Hepatocyte (in vitro differentiated cells): ENCODE measurements around the gene FAM78A. TPM values are rescaled to one million over a fixed set of nuclear protein-coding genes. Genes with fewer than 3 reads are reported as not detected.

Source experiments
- DNase-seq: peaks from one replicate; pipeline ENCODE4 v3.0.0-alpha.2; 2016; ENCODE audit warnings: low spot score
- H2AFZ ChIP-seq: fragments of 200-600 bp; sonication (generic); 2 replicates; pipeline ENCODE4 v1.6.0; 2016; ENCODE audit warnings: antibody characterized with exemption, mild to moderate bottlenecking
- H3K27ac ChIP-seq: fragments of 200-600 bp; sonication (generic); 2 replicates; pipeline ENCODE4 v1.5.1; 2016; ENCODE audit warnings: mild to moderate bottlenecking
- H3K27me3 ChIP-seq: fragments of 200-600 bp; sonication (generic); 2 replicates; pipeline ENCODE4 v1.6.1; 2016
- H3K36me3 ChIP-seq: fragments of 200-600 bp; sonication (generic); replicated peaks from 2 replicates; pipeline ENCODE4 v1.5.1; 2016; ENCODE audit warnings: low read depth; ENCODE audit not compliant: insufficient read depth
- H3K4me1 ChIP-seq: fragments of 200-600 bp; sonication (generic); 2 replicates; pipeline ENCODE4 v1.5.1; 2016; ENCODE audit warnings: mild to moderate bottlenecking, moderate library complexity; ENCODE audit not compliant: insufficient read depth
- H3K4me2 ChIP-seq: fragments of 200-600 bp; sonication (generic); 2 replicates; pipeline ENCODE4 v1.6.0; 2016
- H3K4me3 ChIP-seq: fragments of 200-600 bp; sonication (generic); 2 replicates; pipeline ENCODE4 v1.5.1; 2016; ENCODE audit warnings: mild to moderate bottlenecking
- H3K79me2 ChIP-seq: fragments of 200-600 bp; sonication (generic); 2 replicates; pipeline ENCODE4 v1.6.0; 2017; ENCODE audit warnings: mild to moderate bottlenecking
- H3K9me2 ChIP-seq: fragments of 200-600 bp; sonication (generic); replicated peaks from 2 replicates; pipeline ENCODE4 v1.6.0; 2017; ENCODE audit warnings: mild to moderate bottlenecking; ENCODE audit not compliant: insufficient read depth
- H3K9me3 ChIP-seq: fragments of 200-600 bp; sonication (generic); 2 replicates; pipeline ENCODE4 v1.5.1; 2016; ENCODE audit warnings: low read depth, mild to moderate bottlenecking
- H4K20me1 ChIP-seq: fragments of 200-600 bp; sonication (generic); 2 replicates; pipeline ENCODE4 v1.6.0; 2016; ENCODE audit warnings: mild to moderate bottlenecking; ENCODE audit not compliant: insufficient read depth, poor library complexity, severe bottlenecking
- EZH2 ChIP-seq: fragments of 200-600 bp; sonication (generic); IDR thresholded peaks from 2 replicates; pipeline ENCODE4 v1.6.1; 2016; ENCODE audit warnings: antibody characterized with exemption, mild to moderate bottlenecking, borderline replicate concordance
- EZH2phosphoT487 ChIP-seq: fragments of 200-600 bp; sonication (generic); IDR thresholded peaks from one replicate; pipeline ENCODE4 v1.6.1; 2018; ENCODE audit warnings: antibody characterized with exemption, mild to moderate bottlenecking, low read depth, moderate library complexity; ENCODE audit not compliant: unreplicated experiment, severe bottlenecking
- WGBS: methylation state at CpG from one replicate; pipeline ENCODE4 v1.1.6; 2016; ENCODE audit warnings: low lambda C conversion rate; ENCODE audit errors: missing lambda C conversion rate; 5-methylcytosine and 5-hydroxymethylcytosine counted together
- polyA plus RNA-seq: library from polyadenylated mRNA; unstranded; fragments of >200 nt; fragmentation: Nextera tagmentation; extraction: Ambion mirVana; gene quantifications from 2 replicates; pipeline ENCODE4 v1.2.1, GENCODE V29; 2016
- total RNA-seq: library from RNA; depleted of rRNA; stranded (reverse); fragments of >200 nt; gene quantifications from 2 replicates; pipeline ENCODE4 v1.2.3, GENCODE V29; 2014
- TF ChIP-seq, protein P1 (sequence below): fragments of 200-600 bp; sonication (generic); IDR thresholded peaks from 2 replicates; pipeline ENCODE4 v1.5.1; 2016; ENCODE audit warnings: antibody characterized with exemption, mild to moderate bottlenecking; ENCODE audit not compliant: poor library complexity

Gene FAM78A
- total and polyA plus RNA-seq, 2 experiments from 2014 or later: 0.27 TPM; not detected in 1

DNA sequence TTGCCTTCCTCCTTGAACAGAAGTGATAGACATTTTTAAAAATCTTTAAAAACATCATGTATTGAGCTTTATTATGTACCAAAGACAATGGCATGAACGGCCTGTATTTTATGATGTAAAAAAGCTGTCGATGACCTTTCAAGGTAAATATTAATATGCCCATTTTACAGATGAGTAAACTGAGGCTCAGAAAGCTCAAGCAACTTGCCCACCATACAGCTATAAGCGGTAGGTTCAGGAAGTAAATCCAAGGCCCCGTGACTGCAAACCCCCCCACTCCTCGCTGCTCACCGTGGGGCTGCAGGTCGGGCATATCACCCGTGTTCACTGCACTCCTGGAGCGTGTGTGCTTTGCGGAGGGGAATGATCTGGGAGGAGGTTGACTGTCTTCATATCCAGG, 16.6 kb upstream of the FAM78A start:
- Histone ChIP-seq H3K79me2 (no peaks in the 10 kb centered on the region), H3K4me1 (no peaks in the 10 kb centered on the region), H3K4me3 (no peak overlapping the region), H4K20me1 (no peaks in the 10 kb centered on the region), H3K4me2 (no peak overlapping the region), H2AFZ (no peak overlapping the region), H3K9me2 (no peaks in the 10 kb centered on the region), H3K27me3 (no peaks in the 10 kb centered on the region), H3K27ac (no peak overlapping the region), H3K36me3 (no peaks in the 10 kb centered on the region), H3K9me3 (no peaks in the 10 kb centered on the region)
- 95% methylated on average over 10 of the region's 10 CpGs for WGBS
- TF ChIP-seq EZH2 (no peak), EZH2phosphoT487 (no peak)
- DNase-seq: no peak

DNA sequence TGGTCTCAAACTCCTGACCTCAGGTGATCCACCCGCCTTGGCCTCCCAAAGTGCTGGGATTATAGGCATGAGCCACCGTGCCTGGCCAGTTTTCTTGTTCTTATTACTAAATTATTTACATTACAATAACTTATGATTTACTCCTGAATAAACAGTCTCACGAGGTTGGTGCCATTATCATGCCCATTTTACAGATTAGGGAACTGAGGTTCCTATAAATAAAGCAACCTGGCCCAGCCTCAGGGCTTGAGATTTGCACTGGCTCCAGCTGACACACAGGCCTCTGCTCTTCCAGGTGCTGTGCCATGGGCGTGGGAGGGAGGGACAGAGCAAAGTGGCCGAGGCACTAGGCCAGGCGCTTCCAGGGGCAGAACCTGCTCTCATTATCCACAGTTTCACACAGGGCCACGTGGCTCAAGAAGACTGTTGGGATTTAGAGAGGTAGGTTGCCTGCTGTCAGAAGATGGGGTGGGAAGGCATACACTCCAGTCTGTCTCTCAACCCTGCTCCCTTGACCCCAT, 15.5 kb upstream of the FAM78A start:
- 92% methylated on average over 7 of the region's 7 CpGs for WGBS
- H3K4me3 ChIP-seq: no peak overlapping the region

DNA sequence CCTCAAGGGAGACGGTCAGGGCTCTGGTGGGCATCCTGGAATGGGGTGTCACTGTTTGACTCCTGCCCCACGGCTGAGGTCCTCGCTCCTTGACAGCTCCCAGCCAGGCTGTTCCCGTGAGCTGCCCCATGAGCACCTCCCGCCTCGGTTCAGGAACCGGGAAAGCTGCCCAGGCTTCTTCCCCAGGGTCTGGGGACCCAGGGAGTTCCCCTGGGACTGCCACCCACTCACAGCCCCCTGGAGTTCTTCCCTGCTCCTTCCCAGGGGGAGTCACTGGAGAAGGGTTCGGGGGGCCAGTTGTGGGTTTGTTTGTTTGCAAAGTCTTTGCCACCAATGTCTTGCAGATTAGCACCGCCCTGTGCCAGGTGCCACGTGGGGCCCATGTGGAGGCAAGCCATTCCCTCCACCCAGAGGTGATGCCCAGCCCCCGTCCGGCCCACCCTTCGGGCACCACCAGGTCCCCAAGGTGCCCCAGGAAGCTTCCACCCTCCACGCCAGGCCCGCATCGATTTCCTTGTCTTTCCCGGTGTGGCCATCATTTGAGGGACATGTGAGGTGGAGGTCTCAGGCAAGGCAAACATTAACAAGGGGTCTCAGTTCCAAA, 14.6 kb upstream of the FAM78A start:
- H3K36me3 ChIP-seq: no peaks in the 10 kb centered on the region

More for the DNA sequence above, 15.5 kb upstream of the FAM78A start:
- Histone ChIP-seq H3K9me2 (no peaks in the 10 kb centered on the region), H2AFZ (no peak overlapping the region), H3K9me3 (no peaks in the 10 kb centered on the region), H3K4me1 (no peaks in the 10 kb centered on the region), H3K79me2 (no peaks in the 10 kb centered on the region), H3K27ac (no peak overlapping the region), H3K27me3 (no peaks in the 10 kb centered on the region), H4K20me1 (no peaks in the 10 kb centered on the region), H3K4me2 (no peak overlapping the region), H3K36me3 (no peaks in the 10 kb centered on the region)
- DNase-seq: no peak
- TF ChIP-seq, protein P1, sequence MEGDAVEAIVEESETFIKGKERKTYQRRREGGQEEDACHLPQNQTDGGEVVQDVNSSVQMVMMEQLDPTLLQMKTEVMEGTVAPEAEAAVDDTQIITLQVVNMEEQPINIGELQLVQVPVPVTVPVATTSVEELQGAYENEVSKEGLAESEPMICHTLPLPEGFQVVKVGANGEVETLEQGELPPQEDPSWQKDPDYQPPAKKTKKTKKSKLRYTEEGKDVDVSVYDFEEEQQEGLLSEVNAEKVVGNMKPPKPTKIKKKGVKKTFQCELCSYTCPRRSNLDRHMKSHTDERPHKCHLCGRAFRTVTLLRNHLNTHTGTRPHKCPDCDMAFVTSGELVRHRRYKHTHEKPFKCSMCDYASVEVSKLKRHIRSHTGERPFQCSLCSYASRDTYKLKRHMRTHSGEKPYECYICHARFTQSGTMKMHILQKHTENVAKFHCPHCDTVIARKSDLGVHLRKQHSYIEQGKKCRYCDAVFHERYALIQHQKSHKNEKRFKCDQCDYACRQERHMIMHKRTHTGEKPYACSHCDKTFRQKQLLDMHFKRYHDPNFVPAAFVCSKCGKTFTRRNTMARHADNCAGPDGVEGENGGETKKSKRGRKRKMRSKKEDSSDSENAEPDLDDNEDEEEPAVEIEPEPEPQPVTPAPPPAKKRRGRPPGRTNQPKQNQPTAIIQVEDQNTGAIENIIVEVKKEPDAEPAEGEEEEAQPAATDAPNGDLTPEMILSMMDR: no peak
- no peak for TF ChIP-seq EZH2

More for the DNA sequence above, 14.6 kb upstream of the FAM78A start:
- no peak overlapping the region for H3K27ac ChIP-seq
- H3K4me3 ChIP-seq: no peak overlapping the region
- DNase-seq: no peak
- H3K4me1 ChIP-seq: no peaks in the 10 kb centered on the region
- H3K4me2 ChIP-seq: no peak overlapping the region
- H4K20me1 ChIP-seq: no peaks in the 10 kb centered on the region
- 88% methylated on average over 17 of the region's 17 CpGs for WGBS
- no peaks in the 10 kb centered on the region for H3K79me2 ChIP-seq
- TF ChIP-seq EZH2phosphoT487 (no peak), EZH2 (no peak)
- TF ChIP-seq, protein P1: no peak
- no peaks in the 10 kb centered on the region for H3K9me2 ChIP-seq
- no peaks in the 10 kb centered on the region for H3K27me3 ChIP-seq
- no peaks in the 10 kb centered on the region for H3K9me3 ChIP-seq
- H2AFZ ChIP-seq: no peak overlapping the region
